Right cardiac atrium (tissue), 5 donors: ENCODE data around the gene AP1G2. TPM values are rescaled to one million over a fixed set of nuclear protein-coding genes. Genes with fewer than 3 reads are reported as not detected.

Experiments used
- ATAC-seq, 2 donors: fragments of 200-7000 bp; cut with Tn5 transposase; one replicate each; pipeline versions ENCODE4 v1.8.0 to v1.9.1; 2020; ENCODE audit warnings: moderate library complexity in 2 of 2, mild to moderate bottlenecking in 1 of 2
- DNase-seq, 3 donors: peaks; one replicate each; pipeline ENCODE4 v3.0.0-alpha.2; 2020
- H3K27ac ChIP-seq: one replicate; pipeline ENCODE4 v1.5.1; 2013; ENCODE audit warnings: mild to moderate bottlenecking, low read length, control low read depth, moderate library complexity
- H3K27me3 ChIP-seq: one replicate; pipeline ENCODE4 v1.6.1; 2013; ENCODE audit not compliant: control insufficient read depth, insufficient read depth
- H3K4me1 ChIP-seq: one replicate; pipeline ENCODE4 v1.6.1; 2013; ENCODE audit warnings: low read length; ENCODE audit not compliant: control insufficient read depth, insufficient read depth
- H3K4me3 ChIP-seq: one replicate; pipeline ENCODE4 v1.5.1; 2013; ENCODE audit warnings: low read length, control low read depth
- H3K9me3 ChIP-seq: one replicate; pipeline ENCODE4 v1.6.1; 2013; ENCODE audit warnings: low read length; ENCODE audit not compliant: control insufficient read depth
- WGBS: extraction: QIAGEN DNeasy Blood & Tissue Kit; methylation state at CpG from one replicate; pipeline ENCODE4 v1.1.7; 2013; 5-methylcytosine and 5-hydroxymethylcytosine counted together
- intact Hi-C, 4 donors: fragments of 100-400 bp; cut with DNase I; formaldehyde crosslinking; loops; one replicate each; pipeline versions ENCODE4 v1.11.0 to v1.14.0; 2022 to 2023
- polyA plus RNA-seq: library from polyadenylated mRNA; stranded (reverse); fragments of 200-250 nt; gene quantifications from one replicate; pipeline ENCODE4 v1.2.3, GENCODE V29; 2013
- total RNA-seq, 4 donors: library from RNA; stranded (reverse); fragmentation: NEBNext Ultra II Directional; extraction: Animal tissue kit (Norgen Biotek cat#: 25700); gene quantifications; one replicate each; pipeline ENCODE4 v1.2.1, GENCODE V29; 2021
- donor health status: healthy with polysubstance abuse.
- donor health status: DM: no; HTN: yes; CAD: no.
- donor health status: DM: no; HTN: no; CAD: no.
- donor health status: DM: no; HTN: yes; CAD: no; lungs with severe emphysema.
- donor health status: DM: yes; HTN: yes; CAD: no.

AP1G2 gene
- total and polyA plus RNA-seq, 5 donors, result 12.9 to 17.9 (median 14.0) TPM

GRCh38 chr14:23562822-23563472 lies 4.6 kb downstream of the AP1G2 start:
- intact Hi-C loops, result loop anchor here in 3 of 4 donors (2.0 to 10.0 kb wide), 3 partner anchors 84 to 238 kb away; partner anchors contain the start of gene PABPN1 (in 2 of the 3)
- Histone ChIP-seq H3K27me3 (no peaks in the 10 kb centered on the region), H3K27ac (no peak overlapping the region), H3K4me1 (no peaks in the 10 kb centered on the region), H3K4me3 (no peak overlapping the region), H3K9me3 (no peaks in the 10 kb centered on the region)
- ATAC-seq (peak in 1 of 2 donors; percentile 4), DNase-seq (peak in 2 of 3 donors; percentile 69 to 71)
- WGBS, result 96% methylated on average over 2 of the region's 2 CpGs

GRCh38 chr14:23561873-23562821 lies 5.4 kb downstream of the AP1G2 start:
- 76% methylated on average over 15 of the region's 15 CpGs for WGBS
- intact Hi-C loops, result loop anchor here in 3 of 4 donors (2.0 to 10.0 kb wide), 3 partner anchors 83 to 237 kb away; partner anchors contain the start of gene PABPN1 (in 2 of the 3)
- ATAC-seq, result no peak

GRCh38 chr14:23561259-23561658 lies 6.3 kb downstream of the AP1G2 start:
- Histone ChIP-seq H3K27ac (no peak overlapping the region), H3K4me1 (peaks cover 7% of the 10 kb centered on the region), H3K9me3 (no peaks in the 10 kb centered on the region), H3K4me3 (no peak overlapping the region), H3K27me3 (no peaks in the 10 kb centered on the region)
- intact Hi-C loops, result loop anchor here in 2 of 4 donors (10.0 kb wide), 1 partner anchor 236 kb away; the partner anchor contains the start of gene PABPN1 (in 2 of the 2)
- DNase-seq (peak in 1 of 3 donors; percentile 34), ATAC-seq (no peak)
- WGBS, result 89% methylated on average over 2 of the region's 2 CpGs

More at GRCh38 chr14:23561873-23562821, 5.4 kb downstream of the AP1G2 start:
- peak in 2 of 3 donors; percentile 46 to 66 for DNase-seq
- H3K4me3 ChIP-seq, result no peak overlapping the region
- no peak overlapping the region for H3K27ac ChIP-seq
- H3K4me1 ChIP-seq, result peaks cover under 1% of the 10 kb centered on the region
- no peaks in the 10 kb centered on the region for H3K9me3 ChIP-seq
- no peaks in the 10 kb centered on the region for H3K27me3 ChIP-seq

- peaks cover 7% of the 10 kb centered on the region for H3K4me1 ChIP-seq
- WGBS, result 86% methylated on average over 3 of the region's 3 CpGs
- H3K4me3 ChIP-seq, result no peak overlapping the region
- ATAC-seq (no peak), DNase-seq (peak in 1 of 3 donors; percentile 2)
- intact Hi-C loops, result loop anchor here in 3 of 4 donors (5.0 to 10.0 kb wide), 2 partner anchors 83 to 235 kb away; partner anchors contain the start of gene PABPN1 (in 2 of the 3)
- H3K27ac ChIP-seq, result no peak overlapping the region
- H3K9me3 ChIP-seq, result no peaks in the 10 kb centered on the region
- no peaks in the 10 kb centered on the region for H3K27me3 ChIP-seq
These were observed 7.6 kb downstream of the AP1G2 start for GRCh38 chr14:23559926-23560520.

GRCh38 chr14:23559010-23559925 lies 8.3 kb downstream of the AP1G2 start:
- no peaks in the 10 kb centered on the region for H3K27me3 ChIP-seq
- DNase-seq, result peak in 2 of 3 donors; percentile 82 to 83
- no peak for ATAC-seq
- no peak overlapping the region for H3K4me3 ChIP-seq
- H3K4me1 ChIP-seq, result peaks cover 7% of the 10 kb centered on the region
- 75% methylated on average over 21 of the region's 21 CpGs for WGBS
- no peak overlapping the region for H3K27ac ChIP-seq
- intact Hi-C loops, result loop anchor here in 1 of 4 donors (5.0 kb wide), 1 partner anchor 82 kb away; no protein-coding TSS in a partner anchor
- no peaks in the 10 kb centered on the region for H3K9me3 ChIP-seq

- Histone ChIP-seq H3K4me1 (peaks cover 7% of the 10 kb centered on the region), H3K4me3 (no peak overlapping the region), H3K27ac (no peak overlapping the region), H3K27me3 (no peaks in the 10 kb centered on the region), H3K9me3 (no peaks in the 10 kb centered on the region)
- WGBS, result 83% methylated on average over 10 of the region's 10 CpGs
- intact Hi-C loops, result loop anchor here in 1 of 4 donors (5.0 kb wide), 1 partner anchor 81 kb away; no protein-coding TSS in a partner anchor
- DNase-seq (peak in 1 of 3 donors; percentile 19), ATAC-seq (no peak)
These were observed 9.1 kb downstream of the AP1G2 start for GRCh38 chr14:23558346-23559009.

GRCh38 chr14:23557946-23558345 lies 9.6 kb downstream of the AP1G2 start:
- H3K27ac ChIP-seq, result no peak overlapping the region
- peaks cover 7% of the 10 kb centered on the region for H3K4me1 ChIP-seq
- H3K4me3 ChIP-seq, result no peak overlapping the region
- H3K9me3 ChIP-seq, result no peaks in the 10 kb centered on the region
- intact Hi-C loops, result loop anchor here in 1 of 4 donors (5.0 kb wide), 1 partner anchor 81 kb away; no protein-coding TSS in a partner anchor
- H3K27me3 ChIP-seq, result no peaks in the 10 kb centered on the region
- no peak for DNase-seq
- WGBS, result 90% methylated on average over 1 of the region's 1 CpG
- ATAC-seq, result no peak

GRCh38 chr14:23557521-23557920 lies 10.1 kb downstream of the AP1G2 start:
- intact Hi-C loops, result loop anchor here in 1 of 4 donors (5.0 kb wide), 1 partner anchor 80 kb away; no protein-coding TSS in a partner anchor
- Histone ChIP-seq H3K27me3 (no peaks in the 10 kb centered on the region), H3K4me3 (no peak overlapping the region), H3K9me3 (no peaks in the 10 kb centered on the region), H3K4me1 (peaks cover 7% of the 10 kb centered on the region), H3K27ac (no peak overlapping the region)
- ATAC-seq (no peak), DNase-seq (peak in 1 of 3 donors; percentile 3)
- WGBS, result 51% methylated on average over 2 of the region's 2 CpGs

GRCh38 chr14:23556700-23557440 lies 10.7 kb downstream of the AP1G2 start:
- 52% methylated on average over 17 of the region's 17 CpGs for WGBS
- Histone ChIP-seq H3K27me3 (no peaks in the 10 kb centered on the region), H3K4me3 (peak overlapping the region; percentile 74), H3K27ac (peak overlapping the region; percentile 99), H3K9me3 (no peaks in the 10 kb centered on the region), H3K4me1 (peaks cover 7% of the 10 kb centered on the region)
- intact Hi-C loops, result loop anchor here in 1 of 4 donors (5.0 kb wide), 1 partner anchor 80 kb away; no protein-coding TSS in a partner anchor
- peak in 1 of 3 donors; percentile 43 for DNase-seq
- no peak for ATAC-seq
